Ovary (tissue), 9 donors: ENCODE results near the gene MRFAP1L1. TPM values are rescaled to one million over a fixed set of nuclear protein-coding genes. Genes with fewer than 3 reads are reported as not detected.
A peak's percentile ranks its signal among the peaks of the same experiment; 100 is the strongest.
"Not testable (repeated sequence)": the region's sequence is repeated elsewhere in the genome, so short reads cannot be mapped to it uniquely, and the experiment has no call there.

Experiments
- DNase-seq, 5 donors: peaks; one replicate each; pipeline ENCODE4 v3.0.0-alpha.2; 2019 to 2020
- H3K27ac ChIP-seq, 2 donors: fragments of 200-600 bp; one replicate each; pipeline versions ENCODE4 v1.5.1 to v1.8.0; 2019 to 2022
- H3K27me3 ChIP-seq: fragments of 200-600 bp; one replicate; pipeline ENCODE4 v1.8.0; 2022
- H3K36me3 ChIP-seq: fragments of 200-600 bp; sonication (generic); one replicate; pipeline ENCODE4 v1.5.1; 2019
- H3K4me1 ChIP-seq: one replicate; pipeline ENCODE4 v1.8.1; 2013; ENCODE audit warnings: mild to moderate bottlenecking, moderate library complexity; ENCODE audit not compliant: insufficient read depth
- H3K4me3 ChIP-seq: fragments of 200-600 bp; sonication (generic); one replicate; pipeline ENCODE4 v1.5.1; 2017
- H3K9me3 ChIP-seq, 2 donors: fragments of 200-600 bp in 1 of 2; sonication (generic) in 1 of 2; one replicate each; pipeline versions ENCODE4 v1.5.1 to v1.8.1; 2013 to 2019; ENCODE audit warnings: mild to moderate bottlenecking in 1 of 2, moderate library complexity in 1 of 2
- CTCF ChIP-seq, 3 donors: fragments of 450-650 bp in 2 of 3; fragments of 200-600 bp in 1 of 3; IDR thresholded peaks; one replicate each; pipeline versions ENCODE4 v1.5.1 to v1.8.0; 2016 to 2022; ENCODE audit warnings: antibody characterized with exemption in 3 of 3, mild to moderate bottlenecking in 1 of 3
- EP300 ChIP-seq: sonication (generic); formaldehyde crosslinking; IDR thresholded peaks from one replicate; pipeline ENCODE4 v1.6.1; 2017; ENCODE audit warnings: antibody characterized with exemption
- POLR2A ChIP-seq: fragments of 450-650 bp; IDR thresholded peaks from one replicate; pipeline ENCODE4 v1.6.1; 2017; ENCODE audit warnings: antibody characterized with exemption, mild to moderate bottlenecking, moderate library complexity
- WGBS, 3 donors: extraction: QIAGEN DNeasy Blood & Tissue Kit in 1 of 3; methylation state at CpG; one replicate each; pipeline versions ENCODE4 v1.1.5 to v1.1.7; 2013 to 2017; 5-methylcytosine and 5-hydroxymethylcytosine counted together
- intact Hi-C, 4 donors: fragments of 100-400 bp; cut with DNase I; formaldehyde crosslinking; loops; one replicate each; pipeline versions ENCODE4 v1.11.0 to v1.15.1; 2022 to 2023
- polyA plus RNA-seq, 2 donors: library from polyadenylated mRNA; stranded (reverse); fragments of 200-250 nt in 1 of 2; fragments of 350-450 nt in 1 of 2; fragmentation: Illumina TruSeq in 1 of 2; extraction: RNeasy Lipid Tissue Mini Kit (QIAGEN cat#74804) in 1 of 2; gene quantifications; one replicate each; pipeline ENCODE4 v1.2.3, GENCODE V29; 2013 to 2014
- total RNA-seq, 7 donors: library from RNA; depleted of rRNA in 2 of 7; stranded (reverse); fragments of >200 nt in 2 of 7; fragmentation: NEBNext Ultra II Directional in 3 of 7; extraction: Animal tissue kit (Norgen Biotek cat#: 25700) in 3 of 7; gene quantifications; one replicate each; pipeline versions ENCODE4 v1.1.0 to v1.2.4, GENCODE V29; 2016 to 2023
- donor health status: DM: no; HTN: no; CAD: no; lungs with moderate emphysema.
- donor health status: DM: no; HTN: no; CAD: no.
- donor health status: Bipolar disorder and iron deficiency.
- donor health status: DM: yes; HTN: yes; CAD: no.
- donor health status: DM: no; HTN: no; CAD: no.
- donor health status: DM: yes; HTN: yes; CAD: no.

Gene MRFAP1L1
- total and polyA plus RNA-seq, 9 donors: 59.3 to 80.6 (median 65.3) TPM

- no peak for DNase-seq
- H3K4me3 ChIP-seq: no peak overlapping the region
- TF ChIP-seq EP300 (no peak), CTCF (IDR thresholded peaks at IDR 0.05) (no peak), POLR2A (no peak)
- no peaks in the 10 kb centered on the region for H3K36me3 ChIP-seq
- no peaks in the 10 kb centered on the region for H3K27me3 ChIP-seq
- no peaks in the 10 kb centered on the region for H3K4me1 ChIP-seq
- no peaks in the 10 kb centered on the region for H3K9me3 ChIP-seq
- no peak overlapping the region for H3K27ac ChIP-seq
- 84 to 88% (median 84%) methylated on average over 15 of the region's 15 CpGs for WGBS, 3 donors
- intact Hi-C loops: loop anchor here in 1 of 4 donors (10.0 kb wide), 1 partner anchor 346 kb away; no protein-coding TSS in a partner anchor
Measured at GRCh38 chr4:6728320-6729029, 18.8 kb upstream of the MRFAP1L1 start.

GRCh38 chr4:6727943-6728250, 18.2 kb upstream of the MRFAP1L1 start:
- 57 to 84% (median 68%) methylated on average over 3 of the region's 3 CpGs for WGBS, 3 donors
- Histone ChIP-seq H3K4me1 (no peaks in the 10 kb centered on the region), H3K27ac (no peak overlapping the region), H3K9me3 (no peaks in the 10 kb centered on the region), H3K36me3 (no peaks in the 10 kb centered on the region), H3K4me3 (no peak overlapping the region), H3K27me3 (no peaks in the 10 kb centered on the region)
- no peak for TF ChIP-seq CTCF (IDR thresholded peaks at IDR 0.05)
- TF ChIP-seq EP300: no peak
- no peak for TF ChIP-seq POLR2A
- intact Hi-C loops: loop anchor here in 1 of 4 donors (10.0 kb wide), 1 partner anchor 347 kb away; no protein-coding TSS in a partner anchor
- no peak for DNase-seq

- peak in 3 of 5 donors; percentile 50 to 74 (median 54) for DNase-seq
- Histone ChIP-seq H3K36me3 (no peaks in the 10 kb centered on the region), H3K4me3 (no peak overlapping the region), H3K27me3 (no peaks in the 10 kb centered on the region), H3K27ac (no peak overlapping the region), H3K9me3 (no peaks in the 10 kb centered on the region), H3K4me1 (no peaks in the 10 kb centered on the region)
- WGBS, 3 donors: 18 to 31% (median 22%) methylated on average over 27 to 30 of the region's 31 CpGs
- TF ChIP-seq CTCF (IDR thresholded peaks at IDR 0.05) (no peak), POLR2A (no peak), EP300 (no peak)
- intact Hi-C loops: loop anchor here in 1 of 4 donors (10.0 kb wide), 1 partner anchor 347 kb away; no protein-coding TSS in a partner anchor
Measured at GRCh38 chr4:6727081-6727942, 17.6 kb upstream of the MRFAP1L1 start.

- H3K9me3 ChIP-seq, H3K27me3 ChIP-seq, H3K4me3 ChIP-seq, DNase-seq, H3K4me1 ChIP-seq, H3K36me3 ChIP-seq, H3K27ac ChIP-seq: not testable (repeated sequence)
- 83 to 89% (median 89%) methylated on average over 16 of the region's 16 CpGs for WGBS, 3 donors
- intact Hi-C loops: loop anchor here in 1 of 4 donors (10.0 kb wide), 1 partner anchor 349 kb away; no protein-coding TSS in a partner anchor
Measured at GRCh38 chr4:6725427-6725961, 15.8 kb upstream of the MRFAP1L1 start.
